HG03565 (cell line): ENCODE results near the gene CNIH1.
"Not testable (repeated sequence)": the region's sequence is repeated elsewhere in the genome, so short reads cannot be mapped to it uniquely, and the experiment has no call there.

Source experiments
- ATAC-seq: cut with Tn5 transposase; IDR thresholded peaks from one replicate; pipeline ENCODE4 v1.9.1; 2021; ENCODE audit warnings: mild to moderate bottlenecking, moderate library complexity; ENCODE audit not compliant: unreplicated experiment

Gene CNIH1

DNA sequence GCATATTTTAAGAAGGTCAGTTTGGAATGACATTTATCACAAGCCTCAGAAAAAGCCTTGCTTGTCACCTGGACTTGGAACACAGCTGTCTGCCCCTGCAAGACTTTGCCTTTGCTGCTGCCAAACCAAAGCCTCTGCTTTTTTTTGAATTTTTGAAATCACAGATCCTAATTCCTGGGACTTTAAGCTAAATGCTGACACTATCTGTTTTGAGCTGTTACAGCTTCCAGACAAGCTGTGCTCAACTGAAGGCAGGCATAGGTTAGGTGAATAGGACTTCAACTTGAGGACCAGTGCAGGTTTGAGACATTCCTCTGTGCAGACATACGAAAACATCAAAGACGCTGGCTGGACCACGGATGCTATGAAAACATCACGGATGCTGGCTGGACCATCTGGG is 55.6 kb downstream of the CNIH1 start:
- ATAC-seq = no peak

DNA sequence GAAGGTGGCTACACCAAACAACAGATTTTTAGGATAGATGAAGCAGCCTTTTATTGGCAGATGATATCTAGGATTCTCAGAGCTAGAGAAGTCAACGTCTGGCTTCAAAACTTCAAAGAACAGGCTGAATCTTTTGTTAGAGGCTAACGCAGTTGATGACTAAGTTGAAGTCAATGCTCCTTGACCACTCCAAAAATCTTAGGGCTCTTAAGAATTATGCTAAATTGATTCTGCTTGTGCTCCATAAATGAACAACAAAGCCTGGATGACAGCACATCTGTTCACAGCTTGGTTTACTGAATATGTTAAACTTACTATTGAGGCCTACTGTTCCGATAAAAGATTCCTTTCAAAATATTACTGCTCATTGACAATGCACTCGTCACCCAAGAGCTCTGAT is 57.3 kb downstream of the CNIH1 start:
- no peak for ATAC-seq

DNA sequence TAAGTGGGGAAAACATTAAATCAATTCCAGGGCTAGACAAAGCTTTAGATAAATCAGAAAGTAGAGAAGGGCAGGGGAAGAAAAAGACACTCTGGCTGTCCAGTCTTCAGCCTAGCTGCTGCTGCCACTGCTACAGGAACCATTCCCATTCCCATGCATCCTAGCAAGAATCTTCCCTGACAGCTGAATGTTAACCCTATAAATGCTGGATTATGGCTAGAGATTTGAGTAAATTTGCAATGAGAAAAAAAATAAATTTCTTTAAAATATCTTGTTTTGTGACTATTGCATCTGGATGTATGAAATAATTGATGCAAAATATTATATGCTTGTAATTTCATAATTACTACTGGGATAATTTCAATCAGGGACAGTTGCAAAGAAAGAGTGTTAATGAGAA is 59.4 kb downstream of the CNIH1 start:
- no peak for ATAC-seq

DNA sequence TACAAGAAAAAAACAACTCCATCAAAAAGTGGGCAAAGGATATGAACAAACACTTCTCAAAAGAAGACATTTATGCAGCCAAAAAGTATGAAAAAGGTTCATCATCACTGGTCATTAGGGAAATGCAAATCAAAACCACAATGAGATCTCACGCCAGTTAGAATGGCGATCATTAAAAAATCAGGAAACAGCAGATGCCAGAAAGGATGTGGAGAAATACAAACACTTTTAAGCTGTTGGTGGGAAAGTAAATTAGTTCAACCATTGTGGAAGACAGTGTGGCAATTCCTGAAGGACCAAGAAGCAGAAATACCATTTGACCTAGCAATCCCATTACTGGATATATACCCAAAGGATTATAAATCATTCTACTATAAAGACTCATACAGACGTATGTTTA is 60.6 kb downstream of the CNIH1 start:
- ATAC-seq = not testable (repeated sequence)

DNA sequence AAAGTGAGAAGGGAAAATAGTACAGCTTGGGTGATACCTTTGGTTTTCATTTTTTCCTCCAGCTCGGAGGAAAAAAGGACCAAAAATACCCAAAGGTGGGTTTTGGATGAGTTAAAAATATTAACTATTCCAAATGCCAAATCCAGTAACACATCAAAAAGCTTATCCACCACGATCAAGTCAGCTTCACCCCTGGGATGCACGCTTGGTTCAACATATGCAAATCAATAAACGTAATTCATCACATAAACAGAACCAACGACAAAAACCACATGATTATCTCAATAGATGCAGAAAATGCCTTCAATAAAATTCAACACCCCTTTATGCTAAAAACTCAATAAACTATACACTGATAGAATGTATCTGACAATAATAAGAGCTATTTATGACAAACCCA is 62.3 kb downstream of the CNIH1 start:
- ATAC-seq = not testable (repeated sequence)

DNA sequence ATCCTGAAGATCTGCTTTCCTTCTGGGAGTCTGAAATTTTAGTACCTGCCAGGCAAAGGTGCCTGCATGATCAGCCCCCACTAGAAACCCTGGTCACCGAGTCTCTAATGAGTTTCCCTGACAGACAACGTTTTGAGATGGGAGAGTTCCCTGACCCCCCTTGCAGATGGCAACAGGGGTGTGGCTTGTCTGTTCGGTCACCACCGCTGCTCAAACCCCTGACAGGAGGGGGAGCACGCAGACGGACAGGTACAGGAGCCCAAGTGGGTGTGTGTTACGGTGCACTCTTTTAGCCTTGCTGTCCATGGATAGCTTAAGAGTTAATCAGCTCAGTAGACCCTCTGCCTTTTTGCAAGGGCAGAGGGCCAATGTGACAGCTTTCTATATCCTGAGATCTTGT is 63.7 kb downstream of the CNIH1 start:
- ATAC-seq = no peak

DNA sequence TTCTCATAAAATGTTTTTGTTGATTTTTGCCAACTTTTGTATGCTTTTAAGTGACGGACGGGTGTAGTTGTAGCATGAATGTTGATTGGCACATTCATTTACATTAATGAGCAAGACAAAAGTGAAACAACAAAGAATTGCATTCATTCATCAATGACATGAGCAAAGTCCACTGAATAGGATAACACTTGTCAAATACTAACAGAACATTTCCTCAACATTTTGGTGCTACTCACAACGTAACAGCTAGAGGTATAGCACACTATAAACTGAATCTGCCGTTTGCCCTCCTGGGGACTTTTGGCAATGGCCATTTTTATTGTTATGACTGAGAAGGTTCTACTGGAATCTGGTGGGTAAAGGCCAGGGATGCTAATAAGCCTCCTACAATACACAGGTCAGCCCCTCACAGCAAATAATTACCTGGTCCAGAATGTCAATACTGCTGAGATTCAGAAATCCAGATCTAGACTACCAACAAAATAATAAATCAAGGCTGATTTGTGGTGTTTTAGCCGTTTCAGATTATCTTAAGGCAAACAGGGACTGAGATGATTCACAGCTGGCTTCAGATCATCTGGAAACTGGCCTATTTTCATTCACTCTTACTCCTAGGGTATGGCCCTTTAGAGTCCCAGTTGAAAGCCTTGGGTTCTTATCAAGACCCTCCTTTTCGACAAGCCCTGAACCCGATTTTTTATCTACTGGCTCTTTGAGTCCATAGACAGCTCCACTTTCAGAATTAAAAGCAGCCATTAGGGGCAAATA is 66.9 kb downstream of the CNIH1 start:
- ATAC-seq = no peak
